Esophagus squamous epithelium (tissue), 4 donors: ENCODE data around the gene KPTN.

Experiments used
- CTCF ChIP-seq, 6 experiments: fragments of 450-650 bp in 4 of 6; fragments of 200-600 bp in 2 of 6; sonication (generic) in 2 of 6; IDR thresholded peaks; one replicate each; pipeline ENCODE4 v1.5.1; 2016 to 2019; ENCODE audit warnings: antibody characterized with exemption in 6 of 6, mild to moderate bottlenecking in 4 of 6, moderate library complexity in 4 of 6
- POLR2A ChIP-seq, 4 donors: fragments of 450-650 bp; IDR thresholded peaks; one replicate each; pipeline ENCODE4 v1.6.1; 2017; ENCODE audit warnings: antibody characterized with exemption in 4 of 4, mild to moderate bottlenecking in 4 of 4, moderate library complexity in 3 of 4

DNA sequence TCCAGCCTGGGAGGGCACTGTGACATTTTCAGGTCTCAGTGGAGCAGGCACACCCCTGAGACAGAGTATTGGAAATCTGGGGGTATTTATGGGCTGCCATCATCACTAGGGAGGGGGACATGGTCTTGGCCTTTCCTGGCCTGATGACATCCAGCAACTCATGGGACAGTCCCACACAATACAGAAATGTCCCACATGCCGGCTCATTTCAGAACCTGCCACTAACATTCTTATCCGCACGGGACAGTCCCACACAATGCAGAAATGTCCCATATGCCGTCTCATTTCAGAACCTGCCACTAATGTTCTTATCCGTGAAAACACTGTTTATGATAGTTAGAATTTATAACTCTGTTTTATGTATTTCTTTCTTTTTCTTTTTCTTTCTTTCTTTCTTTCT is 22.1 kb downstream of the KPTN start:
- TF ChIP-seq POLR2A (IDR thresholded peaks at IDR 0.05), result no peak
- TF ChIP-seq CTCF (IDR thresholded peaks at IDR 0.05), result no peak
